HG02610 (cell line): ENCODE results near the gene ICE1.
"Not testable (repeated sequence)": the region's sequence is repeated elsewhere in the genome, so short reads cannot be mapped to it uniquely, and the experiment has no call there.

Experiments
- ATAC-seq: cut with Tn5 transposase; IDR thresholded peaks from one replicate; pipeline ENCODE4 v1.9.1; 2021; ENCODE audit warnings: mild to moderate bottlenecking, moderate library complexity; ENCODE audit not compliant: unreplicated experiment

Gene ICE1

DNA sequence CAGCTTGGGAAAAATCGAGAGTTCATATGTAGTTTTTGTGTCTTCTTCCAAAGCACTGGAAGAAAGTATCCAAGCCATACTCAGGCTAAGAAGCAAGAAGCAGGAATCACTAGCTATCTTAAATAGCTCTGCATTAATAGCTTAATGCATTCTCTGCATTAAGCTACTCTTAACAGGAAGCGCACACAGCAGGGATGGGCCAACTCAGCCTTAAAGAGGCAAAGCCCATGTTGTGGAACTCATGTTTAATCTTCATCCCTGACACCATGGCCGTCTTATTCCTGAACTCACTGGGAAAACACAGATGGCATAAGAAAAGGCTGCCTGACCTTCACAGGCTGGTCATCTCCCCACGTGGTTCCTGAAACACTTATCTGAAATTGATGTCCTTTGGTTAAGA lies 18.7 kb upstream of the ICE1 start:
- no peak for ATAC-seq

DNA sequence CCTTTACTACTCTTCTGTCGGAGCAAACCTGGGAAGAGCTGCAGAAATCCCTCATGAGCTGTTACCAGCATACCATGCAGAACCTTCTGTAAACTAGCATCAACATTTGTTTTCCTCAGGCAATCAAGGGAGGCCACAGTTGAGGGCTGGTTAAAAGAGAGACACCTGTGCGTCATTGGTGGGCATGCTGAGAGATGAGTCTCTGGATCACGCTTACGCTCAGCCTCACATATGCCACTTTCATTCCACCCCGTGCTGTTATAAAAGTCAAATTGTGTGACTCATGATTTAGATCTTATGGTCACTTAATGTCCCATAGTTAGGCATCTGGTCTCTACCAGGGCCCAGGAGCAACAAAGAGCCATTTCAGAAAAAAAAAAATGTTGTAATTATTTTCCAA lies 18.1 kb upstream of the ICE1 start:
- no peak for ATAC-seq

DNA sequence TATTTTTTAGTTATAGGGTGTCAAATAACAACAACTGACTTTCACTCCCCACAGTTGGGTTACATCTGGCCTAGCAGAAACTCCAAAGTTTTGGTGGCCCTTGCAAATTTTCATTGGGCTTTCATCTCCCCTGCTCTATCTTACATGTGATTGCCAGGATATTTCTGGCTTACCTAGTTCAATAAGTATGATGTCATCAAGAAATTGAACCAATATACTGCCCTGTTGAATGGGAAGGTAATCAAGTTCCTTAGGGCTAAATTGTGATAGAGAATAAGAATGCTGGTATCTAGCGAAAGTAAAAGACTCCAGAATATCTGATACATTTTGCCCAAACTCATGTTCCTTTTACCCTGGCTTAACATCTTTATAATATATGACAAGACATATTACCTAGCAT lies 17.0 kb upstream of the ICE1 start:
- ATAC-seq, result no peak

DNA sequence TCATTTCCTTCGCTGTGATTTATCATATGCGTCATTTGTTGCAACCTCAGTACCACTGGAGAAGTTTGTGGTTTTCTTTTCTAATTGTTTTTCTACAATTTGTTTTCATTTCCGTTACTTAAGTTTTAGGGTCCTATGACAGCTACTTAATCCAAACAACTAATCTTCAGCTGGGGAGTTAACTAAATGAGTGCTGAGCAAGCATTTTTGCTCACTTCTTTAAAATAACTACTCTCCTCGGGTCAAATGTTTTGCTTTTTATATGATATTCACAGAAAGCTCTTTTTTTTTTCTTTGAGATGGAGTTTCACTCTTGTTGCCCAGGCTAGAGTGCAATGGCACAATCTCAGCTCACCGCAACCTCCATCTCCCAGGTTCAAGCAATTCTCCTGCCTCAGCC lies 14.6 kb upstream of the ICE1 start:
- no peak for ATAC-seq

DNA sequence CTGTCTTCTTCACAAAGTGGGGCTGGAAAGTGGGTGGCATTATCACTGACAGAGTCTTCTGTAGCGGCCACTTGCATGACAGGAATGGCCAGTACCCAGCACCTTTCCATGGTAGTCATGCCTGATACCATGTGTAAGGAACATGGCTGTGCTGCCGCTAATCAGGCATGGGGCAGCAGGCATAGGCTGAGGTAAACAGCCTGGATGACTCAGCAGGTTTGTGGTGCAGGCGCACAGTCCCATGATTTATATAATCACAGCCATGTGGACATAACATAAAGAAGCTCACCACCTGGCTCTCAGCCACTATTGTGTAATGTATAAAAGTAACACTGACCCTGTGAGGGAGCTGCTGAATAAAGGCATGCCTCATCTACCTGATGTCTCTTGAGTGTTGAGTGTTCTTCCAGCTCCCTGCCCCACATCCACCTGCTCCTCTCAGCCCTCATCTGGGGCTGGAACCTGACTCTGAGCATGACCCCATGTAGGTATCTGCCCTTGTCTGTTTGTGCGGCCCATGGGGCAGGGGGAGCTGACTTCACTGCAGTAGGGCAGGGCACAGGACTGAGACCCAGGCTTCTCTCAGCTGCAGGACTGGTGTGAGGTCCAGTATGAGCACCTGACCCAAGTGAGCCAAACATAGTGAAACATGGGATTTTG lies 13.2 kb upstream of the ICE1 start:
- ATAC-seq, result no peak

DNA sequence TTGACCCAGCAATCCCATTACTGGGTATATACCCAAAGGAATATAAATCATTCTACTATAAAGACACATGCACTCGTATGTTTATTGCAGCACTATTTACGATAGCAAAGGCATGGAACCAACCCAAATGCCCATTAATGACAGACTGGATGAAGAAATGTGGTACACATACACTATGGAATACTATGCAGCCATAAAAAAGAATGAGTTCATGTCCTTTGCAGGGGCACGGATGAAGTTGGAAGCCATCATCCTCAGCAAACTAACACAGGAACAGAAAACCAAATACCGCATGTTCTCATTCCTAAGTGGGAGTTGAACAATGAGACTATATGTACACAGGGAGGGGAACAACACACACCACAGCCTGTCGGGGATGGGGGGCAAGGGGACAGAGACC lies 8.6 kb upstream of the ICE1 start:
- not testable (repeated sequence) for ATAC-seq

DNA sequence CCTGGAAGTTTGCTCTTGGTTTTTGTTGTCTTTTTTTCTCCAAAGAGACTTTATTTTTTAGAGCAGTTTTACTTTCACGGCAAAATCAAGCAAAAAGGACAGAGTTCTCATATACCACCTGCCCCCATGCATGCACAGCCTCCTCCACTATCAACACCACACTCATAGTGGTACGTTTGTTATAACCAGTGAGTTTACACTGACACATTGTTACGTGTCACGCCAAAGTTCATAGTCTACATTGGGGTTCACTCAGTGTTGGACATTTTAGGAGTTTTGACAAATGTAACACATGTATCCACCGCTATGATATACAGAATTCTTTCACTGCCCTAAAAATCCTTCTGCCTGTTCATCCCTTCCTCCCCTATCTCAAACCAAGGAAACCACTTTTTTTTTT lies 7.5 kb upstream of the ICE1 start:
- ATAC-seq, result no peak

DNA sequence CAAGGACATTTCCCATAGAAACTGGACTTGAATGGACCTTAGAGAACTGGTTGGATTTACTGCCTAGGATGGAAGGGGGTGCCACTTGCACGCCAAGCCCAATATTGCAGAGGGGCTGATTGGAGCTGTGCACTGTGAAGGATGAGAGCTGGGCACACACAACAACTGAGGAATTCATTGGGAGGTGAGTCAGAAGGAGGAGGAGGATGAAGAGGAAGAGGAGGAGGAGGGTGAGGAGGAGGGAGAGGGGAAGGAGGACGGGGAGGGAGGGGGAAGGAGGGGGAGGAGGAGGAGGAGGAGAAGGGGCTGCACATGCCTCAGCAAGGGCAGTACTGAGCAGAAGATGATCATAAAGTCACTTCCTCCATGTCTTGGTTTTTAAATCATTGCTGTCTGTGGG lies 5.7 kb upstream of the ICE1 start:
- no peak for ATAC-seq

DNA sequence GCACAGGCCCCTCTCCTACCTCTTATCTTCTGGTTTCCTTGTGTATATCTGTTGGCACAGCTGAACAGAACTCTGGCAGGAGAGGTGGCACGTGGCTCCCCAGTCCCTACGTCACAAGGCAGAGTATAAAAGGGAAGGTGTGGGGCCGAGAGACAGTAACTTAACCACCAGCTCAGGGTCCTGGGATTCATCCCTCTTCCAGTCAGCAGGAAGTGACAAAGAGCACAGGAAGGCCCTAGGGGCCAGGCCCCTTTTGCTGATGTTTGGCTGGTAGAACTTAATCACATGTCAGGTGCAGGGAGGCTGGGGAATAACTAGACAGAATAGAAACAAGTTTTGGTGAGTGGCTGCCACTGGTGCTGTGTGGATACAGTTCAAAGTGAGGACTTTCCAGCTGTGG lies 4.5 kb upstream of the ICE1 start:
- no peak for ATAC-seq

DNA sequence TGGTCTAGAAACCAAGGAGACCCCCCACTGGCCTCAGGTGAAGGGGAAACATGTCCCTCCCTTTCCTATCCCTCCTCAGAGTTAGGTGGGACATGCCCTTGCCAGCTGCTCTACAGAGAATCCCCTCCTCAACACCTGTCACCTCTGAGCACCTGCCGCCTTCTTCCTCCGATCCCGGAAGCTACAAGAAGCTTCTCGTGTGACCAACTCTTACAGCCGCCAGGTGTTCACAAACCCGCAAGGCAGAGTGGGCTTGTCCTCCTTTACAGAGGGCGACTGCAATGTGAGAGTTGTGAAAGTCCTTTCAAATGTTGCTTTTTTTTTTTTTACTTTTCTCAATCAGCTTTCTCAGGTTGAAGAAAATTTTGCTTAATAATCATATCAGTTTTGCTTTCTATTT lies 3.7 kb upstream of the ICE1 start:
- ATAC-seq, result no peak

DNA sequence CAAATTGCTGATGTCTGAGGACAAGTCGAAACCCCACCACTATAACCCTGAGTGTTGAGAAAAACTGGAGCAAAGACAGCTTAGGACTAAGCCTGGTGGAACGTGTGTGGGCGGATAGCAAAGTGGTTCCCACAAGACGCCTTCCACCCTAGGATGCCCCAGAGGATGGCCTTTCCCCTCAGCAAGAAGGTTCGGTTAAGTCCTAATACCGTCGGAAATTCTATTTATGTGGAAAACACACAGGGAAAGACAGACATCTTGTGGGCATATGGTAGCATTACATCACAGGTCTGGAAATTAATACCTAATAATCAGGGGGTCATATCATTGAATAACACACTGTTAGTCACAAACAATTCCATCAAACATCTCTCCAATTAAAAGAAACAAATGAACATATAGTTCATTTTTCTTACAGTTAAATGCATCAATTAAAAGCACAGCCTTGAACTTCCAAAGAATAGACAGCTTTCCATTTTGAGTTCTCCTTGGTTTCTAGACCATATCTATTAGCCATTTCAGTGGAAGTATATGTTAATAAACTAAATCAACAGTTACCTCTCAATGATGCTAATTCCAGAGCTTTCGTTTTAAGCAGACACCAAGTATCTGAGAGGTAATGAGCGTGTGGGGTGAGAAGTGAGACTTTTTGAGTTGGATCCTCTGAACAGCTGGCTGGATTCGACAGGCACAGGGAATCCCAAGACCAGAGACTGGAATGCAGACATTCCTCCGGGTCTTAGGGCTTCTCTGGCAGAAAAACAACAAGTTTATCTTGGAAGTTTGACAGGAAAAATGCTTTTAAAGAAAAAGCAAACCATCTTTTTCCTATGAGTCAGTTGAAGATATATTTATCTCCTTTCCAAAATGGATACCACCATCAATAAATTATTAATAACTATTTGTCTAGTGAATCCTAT lies 2.9 kb upstream of the ICE1 start:
- no peak for ATAC-seq

DNA sequence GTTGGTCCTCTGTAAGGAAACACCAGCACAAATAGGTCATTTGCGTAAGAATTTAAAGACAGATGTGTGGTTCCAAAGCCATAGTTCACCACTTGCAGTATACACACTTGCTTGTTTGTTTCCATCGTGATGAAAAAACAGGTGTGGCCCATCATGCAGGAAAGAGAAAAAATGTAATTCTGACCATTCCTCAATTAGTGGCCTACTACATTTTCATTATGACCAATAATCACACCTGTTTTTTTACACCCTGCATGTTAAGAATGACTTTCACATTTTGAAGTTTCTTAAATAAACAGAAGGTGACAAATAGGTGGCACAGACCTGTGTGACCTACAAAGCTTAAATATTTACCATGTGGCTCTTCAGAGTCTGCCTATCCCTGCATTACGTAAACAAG lies 2.2 kb upstream of the ICE1 start:
- ATAC-seq, result no peak

DNA sequence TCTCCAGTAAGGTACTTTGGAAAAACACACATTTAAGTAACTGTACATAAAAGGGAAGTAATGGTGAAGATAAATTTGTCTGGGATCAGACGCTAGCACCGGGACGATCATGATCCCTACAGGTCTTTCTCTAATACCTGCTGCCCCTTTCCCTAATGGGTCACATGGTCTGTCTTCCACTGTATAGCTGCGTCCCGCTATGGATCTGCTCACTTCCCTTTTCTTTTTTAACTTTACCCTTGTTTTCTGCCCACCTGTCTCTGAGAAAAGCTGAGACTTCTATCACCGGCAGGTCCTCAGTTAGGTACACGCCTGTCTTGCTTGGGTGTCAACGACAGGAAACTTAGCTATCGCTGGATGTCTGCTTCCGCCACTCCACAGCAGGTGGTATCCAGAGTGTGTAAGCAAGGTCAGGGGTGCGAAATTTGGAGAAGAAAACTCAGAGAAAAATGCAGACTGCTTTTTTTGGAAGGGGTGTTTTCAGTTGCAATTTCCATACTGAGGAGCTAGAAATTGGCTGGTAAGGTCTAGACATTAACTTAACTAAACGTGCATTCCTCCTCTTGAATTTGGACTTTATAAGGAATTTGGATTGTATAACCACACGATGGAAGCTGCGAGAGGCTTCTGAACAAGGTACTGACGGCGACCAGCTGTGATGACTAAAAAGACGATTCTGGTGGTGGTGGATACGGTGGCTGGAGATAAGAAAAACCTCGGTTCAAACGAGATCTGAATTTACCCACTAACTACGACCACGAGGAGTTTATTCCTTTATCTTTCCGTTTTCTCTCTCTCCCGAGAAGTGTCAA lies 1.1 kb upstream of the ICE1 start:
- ATAC-seq, result peak; percentile 29

DNA sequence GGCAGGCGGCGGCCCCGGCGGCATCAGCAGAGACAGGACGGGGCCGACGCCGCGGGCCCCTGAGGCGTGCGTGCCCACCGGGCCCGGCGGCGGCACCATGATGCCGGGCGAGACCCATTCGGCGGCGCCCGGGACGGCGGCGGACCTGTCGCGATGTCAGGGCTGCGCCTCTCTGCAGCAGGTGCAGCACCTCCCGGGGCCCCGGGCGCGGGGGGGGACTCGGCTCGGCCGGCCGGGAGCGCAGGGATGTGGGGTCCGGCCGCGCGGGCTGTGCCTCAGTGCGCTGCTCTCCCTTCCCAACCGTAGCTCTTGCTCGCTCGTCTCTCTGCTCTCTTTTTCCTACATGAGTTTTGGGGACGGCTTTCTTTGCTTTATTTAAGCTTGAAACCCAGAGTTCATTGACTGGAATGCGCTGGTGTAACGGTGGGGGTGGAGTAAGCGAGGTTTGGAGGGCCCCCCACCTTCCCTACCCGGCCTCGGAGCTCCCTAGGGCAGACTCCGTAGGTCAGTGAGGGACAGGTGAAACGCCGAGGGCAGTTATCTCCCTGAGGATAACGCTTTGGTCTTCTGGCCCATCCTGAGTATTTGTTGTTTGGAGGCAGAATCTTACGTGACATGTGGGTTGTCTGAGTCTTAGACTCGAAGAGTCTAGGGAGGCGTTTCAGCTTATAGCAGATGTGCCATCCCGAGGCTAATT lies 490 bp downstream of the ICE1 start:
- peak; percentile 13 for ATAC-seq

DNA sequence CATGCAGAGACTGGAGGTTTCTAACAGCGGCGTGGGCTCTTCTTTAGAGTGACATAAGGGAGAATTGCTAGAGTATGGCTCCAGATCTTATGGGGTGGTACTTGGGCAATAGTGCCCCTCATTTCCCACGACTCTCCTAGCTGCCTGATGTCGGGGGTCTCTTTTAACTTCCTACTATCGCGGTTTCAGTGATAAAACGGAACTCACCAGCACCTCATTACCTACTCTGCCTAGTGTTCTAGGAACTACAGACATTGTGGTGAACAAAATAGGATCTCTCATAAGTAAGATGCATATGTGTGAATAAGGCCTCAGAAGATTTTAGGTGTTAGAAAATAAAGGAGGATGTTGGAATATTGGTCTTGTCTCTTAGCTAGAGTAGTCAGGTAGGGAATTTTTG lies 1.1 kb downstream of the ICE1 start:
- ATAC-seq, result no peak

DNA sequence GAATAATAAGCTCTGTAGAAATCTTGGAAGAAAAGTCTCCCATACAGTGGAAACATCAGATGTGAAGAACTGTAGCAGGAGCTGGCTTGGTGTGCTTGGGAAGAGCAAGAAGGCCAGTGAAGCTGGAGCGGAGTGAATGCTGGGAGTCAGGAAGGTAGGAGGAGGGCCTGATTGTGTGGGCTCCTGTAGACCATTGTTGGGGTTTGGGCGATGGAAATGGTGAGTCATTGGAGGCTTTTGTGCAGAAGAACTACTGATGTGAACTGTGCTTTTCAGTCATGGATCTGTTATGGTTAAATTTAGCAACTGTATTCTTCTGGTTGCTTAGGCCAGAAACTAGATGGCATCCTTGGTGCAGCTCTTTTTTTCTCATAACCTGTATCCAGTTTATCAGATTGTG lies 2.3 kb downstream of the ICE1 start:
- ATAC-seq, result no peak

DNA sequence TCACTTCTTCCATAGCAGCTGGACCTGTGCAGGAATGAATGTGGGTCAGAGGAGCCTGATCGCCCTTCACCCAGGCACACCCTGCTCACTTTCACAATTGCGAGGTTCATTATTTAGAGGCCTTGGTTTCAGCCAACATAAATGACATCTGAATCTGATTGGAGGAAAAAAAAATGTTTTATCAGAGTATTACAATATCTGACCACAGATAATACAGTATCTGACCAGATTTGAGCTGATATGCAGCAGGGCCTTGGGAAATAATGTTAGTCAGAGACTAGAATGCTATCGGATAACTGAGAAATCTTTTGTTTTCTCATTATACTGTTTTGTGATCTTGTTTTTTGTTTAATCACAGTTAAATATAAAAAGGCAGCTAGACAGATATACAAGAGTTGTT lies 7.7 kb downstream of the ICE1 start:
- ATAC-seq, result no peak

DNA sequence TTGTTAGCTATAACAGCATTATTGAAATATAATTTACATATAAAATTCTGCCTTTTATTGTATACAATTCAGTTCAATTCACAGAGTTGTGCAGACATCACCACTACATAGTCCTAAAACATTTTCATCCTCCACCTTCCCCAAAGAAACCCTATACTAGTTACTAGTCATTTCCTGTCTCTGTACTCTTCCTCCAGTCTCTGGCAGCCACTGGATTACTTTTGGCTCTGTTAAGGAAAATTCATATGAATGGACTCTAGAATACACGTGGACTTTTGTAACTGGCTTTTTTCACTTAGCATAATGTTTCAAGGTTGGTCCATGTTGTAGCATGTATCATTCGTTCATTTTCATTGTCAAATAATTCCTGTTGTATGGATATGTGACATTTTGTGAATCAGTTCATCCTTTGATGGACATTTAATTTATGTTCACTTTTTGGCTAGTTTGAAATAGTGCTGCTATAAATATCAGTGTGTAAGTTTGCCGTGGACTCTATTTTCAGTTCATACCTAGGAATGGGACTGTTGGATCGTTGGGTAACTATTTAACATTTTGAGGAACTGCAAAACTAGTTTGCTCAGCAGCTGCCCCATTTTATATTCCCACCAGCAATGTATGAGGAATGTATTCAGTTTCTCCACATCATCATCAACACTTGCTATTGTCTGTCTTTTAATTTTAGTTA lies 9.7 kb downstream of the ICE1 start:
- ATAC-seq, result no peak

DNA sequence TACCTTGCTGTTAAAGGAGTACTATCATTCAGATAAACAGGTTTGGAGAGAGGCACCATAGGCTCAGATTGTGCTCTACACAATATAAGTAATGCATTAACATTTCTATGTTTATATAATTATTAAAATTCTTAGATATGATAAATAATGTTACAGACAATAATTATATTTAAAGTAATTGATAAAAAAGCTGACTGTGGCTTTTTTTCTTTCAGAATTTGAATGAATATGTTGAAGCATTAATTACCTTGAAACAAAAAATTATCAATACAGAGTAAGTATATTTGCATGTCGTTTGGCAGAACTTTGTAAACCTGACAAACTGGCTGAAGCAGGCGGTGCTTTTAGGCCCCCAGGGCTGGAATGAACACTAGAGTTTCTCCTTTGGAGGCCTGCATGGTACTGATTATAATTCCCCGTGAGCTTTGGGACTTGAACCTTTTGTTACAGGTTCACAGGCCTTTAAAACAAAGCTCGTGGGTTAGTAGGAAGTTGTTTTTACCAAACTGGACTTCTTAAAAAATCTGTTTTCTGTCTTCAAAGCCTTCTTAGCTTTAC lies 13.8 kb downstream of the ICE1 start:
- no peak for ATAC-seq
